ENCODE results near the gene SGCD. TPM values are rescaled to one million over a fixed set of nuclear protein-coding genes. Genes with fewer than 3 reads are reported as not detected.

SGCD gene
- total RNA-seq, 4 donors from 2014 or later = 1.1 to 8.2 (median 4.4) TPM

DNA sequence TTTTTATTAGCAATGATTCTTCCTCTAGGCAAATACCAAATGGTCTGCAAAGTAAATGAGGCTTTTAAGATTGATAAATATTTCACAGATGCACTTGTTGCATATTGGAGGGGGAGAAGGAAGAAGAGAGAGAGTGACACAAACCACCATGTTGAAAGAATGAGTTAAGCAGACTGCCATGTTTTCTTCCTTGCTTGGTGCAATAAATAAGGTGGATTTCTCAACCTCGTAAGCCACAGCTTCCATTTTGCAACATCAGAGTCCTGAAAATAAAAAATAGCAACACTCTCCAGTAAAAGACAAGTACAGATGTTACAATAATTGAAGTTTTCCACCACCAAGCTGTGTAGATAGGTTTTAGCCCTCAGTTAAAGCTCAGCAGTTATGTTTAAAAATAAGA is 202.9 kb downstream of the SGCD start:
- TF ChIP-seq, protein P1, sequence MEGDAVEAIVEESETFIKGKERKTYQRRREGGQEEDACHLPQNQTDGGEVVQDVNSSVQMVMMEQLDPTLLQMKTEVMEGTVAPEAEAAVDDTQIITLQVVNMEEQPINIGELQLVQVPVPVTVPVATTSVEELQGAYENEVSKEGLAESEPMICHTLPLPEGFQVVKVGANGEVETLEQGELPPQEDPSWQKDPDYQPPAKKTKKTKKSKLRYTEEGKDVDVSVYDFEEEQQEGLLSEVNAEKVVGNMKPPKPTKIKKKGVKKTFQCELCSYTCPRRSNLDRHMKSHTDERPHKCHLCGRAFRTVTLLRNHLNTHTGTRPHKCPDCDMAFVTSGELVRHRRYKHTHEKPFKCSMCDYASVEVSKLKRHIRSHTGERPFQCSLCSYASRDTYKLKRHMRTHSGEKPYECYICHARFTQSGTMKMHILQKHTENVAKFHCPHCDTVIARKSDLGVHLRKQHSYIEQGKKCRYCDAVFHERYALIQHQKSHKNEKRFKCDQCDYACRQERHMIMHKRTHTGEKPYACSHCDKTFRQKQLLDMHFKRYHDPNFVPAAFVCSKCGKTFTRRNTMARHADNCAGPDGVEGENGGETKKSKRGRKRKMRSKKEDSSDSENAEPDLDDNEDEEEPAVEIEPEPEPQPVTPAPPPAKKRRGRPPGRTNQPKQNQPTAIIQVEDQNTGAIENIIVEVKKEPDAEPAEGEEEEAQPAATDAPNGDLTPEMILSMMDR (IDR thresholded peaks at IDR 0.05) = no peak
- no peak for ATAC-seq (ENCODE audit: low FRiP score)
- DNase-seq (ENCODE audit: low spot score) = no peak

DNA sequence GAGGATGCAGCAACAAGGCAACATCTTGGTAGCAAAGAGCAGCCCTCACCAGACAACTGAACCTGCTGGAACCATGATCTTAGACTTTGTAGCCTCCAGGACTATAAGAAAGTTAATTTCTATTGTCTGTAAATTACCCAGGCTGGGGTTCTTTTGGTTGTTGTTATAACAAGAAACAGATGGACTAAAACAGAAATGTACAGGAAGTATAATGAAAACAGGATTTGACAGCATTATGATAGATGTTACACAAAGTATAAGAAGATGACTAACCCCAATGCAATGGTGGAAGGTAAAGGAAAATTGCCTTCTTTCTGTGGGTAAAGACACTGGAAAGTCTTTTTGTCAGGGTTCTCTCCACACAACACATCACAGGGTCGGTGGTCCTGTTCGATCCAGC is 204.2 kb downstream of the SGCD start:
- ATAC-seq (ENCODE audit: low FRiP score) (no peak), DNase-seq (ENCODE audit: low spot score) (no peak)
- TF ChIP-seq, protein P1 (IDR thresholded peaks at IDR 0.05) = no peak

DNA sequence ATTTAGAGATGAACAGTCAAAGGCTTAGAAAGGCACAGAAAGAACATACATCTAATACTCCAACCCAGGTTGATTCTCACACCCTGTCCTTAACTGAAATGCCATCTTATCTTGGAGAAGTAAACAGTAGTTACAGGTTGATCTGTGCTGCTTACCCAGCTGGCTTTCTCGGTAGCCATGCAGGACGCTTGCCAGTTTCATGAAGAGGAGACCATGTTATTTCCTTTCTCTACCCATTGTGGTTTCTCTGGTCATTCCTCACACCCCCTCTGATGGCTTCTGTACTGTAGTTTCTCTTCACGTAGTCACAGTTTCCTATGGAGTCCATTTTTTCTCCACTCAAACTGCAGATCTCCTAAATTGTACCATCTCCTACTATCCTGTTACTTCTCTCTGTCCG is 206.0 kb downstream of the SGCD start:
- TF ChIP-seq, protein P1 (IDR thresholded peaks at IDR 0.05) = no peak
- no peak for DNase-seq (ENCODE audit: low spot score)
- no peak for ATAC-seq (ENCODE audit: low FRiP score)

DNA sequence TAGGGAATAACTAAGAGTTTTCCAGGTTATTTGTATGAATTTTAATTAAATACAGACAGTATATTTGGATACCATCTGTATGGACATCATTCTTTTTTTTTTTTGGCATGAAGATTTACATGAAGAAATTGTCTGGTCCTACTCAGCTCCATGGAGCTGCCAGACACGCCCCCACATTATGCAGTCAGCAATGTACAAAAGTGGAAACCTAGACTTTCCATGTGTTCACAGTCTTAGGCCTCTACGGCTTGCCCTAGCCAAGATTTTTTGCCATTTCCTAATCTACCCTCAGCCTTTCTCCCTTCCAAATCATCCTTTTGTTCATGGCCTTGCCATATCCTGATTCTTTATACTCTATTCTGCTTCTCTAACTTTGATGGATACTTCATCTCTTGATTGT is 207.1 kb downstream of the SGCD start:
- ATAC-seq (ENCODE audit: low FRiP score) (no peak), DNase-seq (ENCODE audit: low spot score) (no peak)
- TF ChIP-seq, protein P1 (IDR thresholded peaks at IDR 0.05) = no peak

DNA sequence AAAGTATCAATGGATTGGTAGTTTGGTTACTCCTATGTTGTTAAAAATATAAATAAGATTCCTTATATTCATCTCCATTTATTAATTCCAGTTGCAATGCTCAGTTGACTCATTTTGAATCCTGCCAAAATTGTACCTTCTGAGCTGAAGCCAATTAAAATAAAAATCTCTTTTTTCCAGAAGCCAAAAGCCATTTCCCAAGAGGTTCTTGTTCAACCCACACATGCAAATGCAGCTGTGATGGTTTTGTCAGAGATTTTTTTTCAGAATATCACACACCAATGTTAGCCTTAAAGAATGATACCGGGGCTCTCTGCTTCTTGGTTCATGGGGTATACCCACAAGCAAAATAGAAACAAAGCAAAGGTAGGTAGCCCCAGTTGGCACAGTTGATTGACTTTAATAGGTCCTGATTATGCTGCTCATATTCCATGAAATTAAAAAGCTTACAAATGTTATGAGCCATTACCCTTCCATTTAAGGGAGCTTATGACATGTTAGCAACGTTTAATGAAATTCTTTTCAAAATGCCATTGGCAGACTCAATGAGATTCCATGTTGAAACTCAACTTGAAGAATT is 208.0 kb downstream of the SGCD start:
- ATAC-seq (ENCODE audit: low FRiP score) = no peak
- TF ChIP-seq, protein P1 (IDR thresholded peaks at IDR 0.05) = no peak
- DNase-seq (ENCODE audit: low spot score) = no peak

DNA sequence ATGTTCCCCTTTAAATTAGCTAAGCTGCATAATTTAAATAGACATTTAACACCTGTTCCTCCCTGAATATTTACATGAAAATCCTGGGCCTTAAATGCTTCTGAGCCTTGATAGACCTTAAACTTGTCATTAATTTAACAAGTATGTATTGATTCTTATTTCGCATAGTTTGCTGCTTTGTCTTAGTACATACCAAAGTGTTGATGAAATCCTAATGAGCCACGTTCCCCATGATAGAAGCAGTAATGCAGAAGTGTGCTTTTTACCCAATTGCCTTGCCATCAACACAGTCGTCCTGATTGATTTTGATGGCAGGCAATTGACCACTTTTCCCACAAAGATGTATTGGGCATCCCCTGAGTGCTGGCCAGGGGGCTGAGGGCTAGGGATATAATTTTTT is 213.5 kb downstream of the SGCD start:
- TF ChIP-seq, protein P1 (IDR thresholded peaks at IDR 0.05) = no peak
- ATAC-seq (ENCODE audit: low FRiP score) = no peak

DNA sequence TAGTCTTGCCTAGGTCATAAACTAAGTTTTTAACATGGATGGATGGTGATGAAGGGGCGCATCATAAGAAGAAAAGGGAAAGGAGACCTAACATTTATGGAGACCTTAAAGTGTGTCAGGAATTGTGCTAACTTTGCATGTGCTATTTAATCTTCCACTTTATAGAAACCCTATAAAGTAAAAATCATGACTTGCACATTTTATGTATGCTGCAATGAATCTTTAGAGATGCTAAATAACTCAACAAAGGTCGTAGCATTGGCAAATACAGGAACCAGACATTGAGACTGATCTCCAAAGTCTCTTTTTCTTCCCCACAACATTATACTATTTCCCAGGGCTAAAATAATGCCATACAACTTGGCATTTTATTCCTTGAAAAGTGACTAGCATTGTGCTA is 214.6 kb downstream of the SGCD start:
- ATAC-seq (ENCODE audit: low FRiP score) (no peak), DNase-seq (ENCODE audit: low spot score) (no peak)
- TF ChIP-seq, protein P1 (IDR thresholded peaks at IDR 0.05) = no peak

More for the DNA sequence above, 213.5 kb downstream of the SGCD start:
- no peak for DNase-seq (ENCODE audit: low spot score)
